Spleen (tissue), 11 donors: ENCODE measurements around the gene HJURP. TPM values are rescaled to one million over a fixed set of nuclear protein-coding genes. Genes with fewer than 3 reads are reported as not detected.
"Not testable (repeated sequence)": the region's sequence is repeated elsewhere in the genome, so short reads cannot be mapped to it uniquely, and the experiment has no call there.

Source experiments
- DNase-seq: peaks from one replicate; pipeline ENCODE4 v3.0.0-alpha.2; 2020
- H3K27ac ChIP-seq, 8 donors: fragments of 200-600 bp; sonication (generic) in 7 of 8; 1 replicate in 4 of 8; 2 replicates in 4 of 8; pipeline versions ENCODE4 v1.5.0 to v1.8.0; 2016 to 2021; ENCODE audit warnings: inconsistent platforms in 4 of 8, mild to moderate bottlenecking in 4 of 8, moderate library complexity in 1 of 8
- H3K27me3 ChIP-seq, 7 donors: fragments of 200-600 bp; sonication (generic) in 6 of 7; replicated peaks in 1 of 7; 1 replicate in 4 of 7; 2 replicates in 3 of 7; pipeline versions ENCODE4 v1.5.0 to v1.8.0; 2016 to 2021; ENCODE audit warnings: inconsistent platforms in 3 of 7, mild to moderate bottlenecking in 1 of 7
- H3K36me3 ChIP-seq, 6 donors: fragments of 200-600 bp; sonication (generic) in 5 of 6; 1 replicate in 4 of 6; 2 replicates in 2 of 6; pipeline versions ENCODE4 v1.5.0 to v1.8.0; 2016 to 2021; ENCODE audit warnings: inconsistent platforms in 2 of 6
- H3K4me1 ChIP-seq, 6 donors: fragments of 200-600 bp; sonication (generic) in 5 of 6; 1 replicate in 3 of 6; 2 replicates in 3 of 6; pipeline versions ENCODE4 v1.5.0 to v1.8.0; 2016 to 2021; ENCODE audit warnings: inconsistent platforms in 3 of 6
- H3K4me3 ChIP-seq, 8 donors: fragments of 200-600 bp; sonication (generic) in 7 of 8; 1 replicate in 4 of 8; 2 replicates in 4 of 8; pipeline versions ENCODE4 v1.5.0 to v1.8.0; 2016 to 2021; ENCODE audit warnings: inconsistent platforms in 4 of 8, mild to moderate bottlenecking in 4 of 8, moderate library complexity in 2 of 8
- H3K9me3 ChIP-seq, 8 donors: fragments of 200-600 bp; sonication (generic) in 7 of 8; 1 replicate in 4 of 8; 2 replicates in 4 of 8; pipeline versions ENCODE4 v1.5.0 to v1.8.0; 2016 to 2021; ENCODE audit warnings: inconsistent platforms in 4 of 8
- CTCF ChIP-seq, 11 experiments: fragments of 200-600 bp in 7 of 11; fragments of 450-650 bp in 4 of 11; sonication (generic) in 4 of 11; IDR thresholded peaks in 8 of 11; conservative IDR thresholded peaks in 3 of 11; 1 replicate in 7 of 11; 2 replicates in 4 of 11; pipeline versions ENCODE4 v1.4.0 to v1.8.0; 2016 to 2021; ENCODE audit warnings: antibody characterized with exemption in 11 of 11, inconsistent platforms in 4 of 11, mild to moderate bottlenecking in 1 of 11
- POLR2A ChIP-seq, 3 donors: fragments of 450-650 bp; IDR thresholded peaks; one replicate each; pipeline ENCODE4 v1.5.1; 2017; ENCODE audit warnings: antibody characterized with exemption in 3 of 3, mild to moderate bottlenecking in 1 of 3
- POLR2AphosphoS5 ChIP-seq, 3 donors: sonication (generic); formaldehyde crosslinking; IDR thresholded peaks; one replicate each; pipeline ENCODE4 v1.5.1; 2017; ENCODE audit warnings: antibody characterized with exemption in 3 of 3
- WGBS, 5 donors: extraction: QIAGEN DNeasy Blood & Tissue Kit in 3 of 5; methylation state at CpG; one replicate each; pipeline versions ENCODE4 v1.1.5 to v1.1.7; 2013 to 2018; 5-methylcytosine and 5-hydroxymethylcytosine counted together
- intact Hi-C: fragments of 100-400 bp; cut with DNase I; formaldehyde crosslinking; loops from one replicate; pipeline ENCODE4 v1.15.0; 2023; ENCODE audit warnings: low total_unique reads
- polyA plus RNA-seq, 3 donors: library from polyadenylated mRNA; stranded (reverse); fragments of 200-250 nt; gene quantifications; one replicate each; pipeline ENCODE4 v1.2.1, GENCODE V29; 2013
- total RNA-seq, 7 donors: library from RNA; depleted of rRNA in 3 of 7; stranded (reverse); fragments of >200 nt in 3 of 7; fragmentation: NEBNext Ultra II Directional in 4 of 7; extraction: Animal tissue kit (Norgen Biotek cat#: 25700) in 4 of 7; gene quantifications; one replicate each; pipeline versions ENCODE4 v1.1.0 to v1.2.1, GENCODE V29; 2016 to 2021
- donor health status: healthy with polysubstance abuse.
- donor health status: DM: no; HTN: no; CAD: no; lungs with moderate emphysema.
- donor health status: DM: no; HTN: no; CAD: no.
- donor health status: Bipolar disorder and iron deficiency.
- donor health status: healthy.
- donor health status: DM: no; HTN: no; CAD: no.
- donor health status: DM: yes; HTN: yes; CAD: no.

HJURP gene
- total and polyA plus RNA-seq, 10 donors = 1.4 to 7.4 (median 5.2) TPM

GRCh38 chr2:233892793-233893192 lies 38.5 kb upstream of the HJURP start:
- H3K4me3 ChIP-seq = no peak overlapping the region
- no peaks in the 10 kb centered on the region for H3K9me3 ChIP-seq
- DNase-seq = no peak
- peaks cover 0 to 53% (median 4%) of the 10 kb centered on the region in 7 donors for H3K27me3 ChIP-seq
- TF ChIP-seq POLR2A (IDR thresholded peaks at IDR 0.05) (no peak), POLR2AphosphoS5 (IDR thresholded peaks at IDR 0.05) (no peak), CTCF (IDR thresholded peaks at IDR 0.05 in 8 of 11, conservative IDR thresholded peaks at IDR 0.05 in 3 of 11) (no peak)
- H3K36me3 ChIP-seq = no peaks in the 10 kb centered on the region
- intact Hi-C loops = no loop called here
- H3K4me1 ChIP-seq = no peaks in the 10 kb centered on the region
- WGBS, 5 donors = 81 to 96% (median 89%) methylated on average over 2 of the region's 2 CpGs
- no peak overlapping the region for H3K27ac ChIP-seq

GRCh38 chr2:233882353-233882752 lies 28.0 kb upstream of the HJURP start:
- Histone ChIP-seq H3K4me3 (no peak overlapping the region), H3K27ac (no peak overlapping the region), H3K9me3 (peaks cover 0 to 45% (median 35%) of the 10 kb centered on the region in 8 donors), H3K36me3 (no peaks in the 10 kb centered on the region), H3K27me3 (peaks cover 0 to 55% (median 3%) of the 10 kb centered on the region in 7 donors), H3K4me1 (no peaks in the 10 kb centered on the region)
- intact Hi-C loops = no loop called here
- TF ChIP-seq CTCF (IDR thresholded peaks at IDR 0.05 in 8 of 11, conservative IDR thresholded peaks at IDR 0.05 in 3 of 11) = no peak
- no peak for TF ChIP-seq POLR2AphosphoS5 (IDR thresholded peaks at IDR 0.05)
- TF ChIP-seq POLR2A (IDR thresholded peaks at IDR 0.05) = no peak
- no peak for DNase-seq

- H3K4me3 ChIP-seq, intact Hi-C loops, DNase-seq, H3K27ac ChIP-seq, H3K36me3 ChIP-seq: not testable (repeated sequence)
- Histone ChIP-seq H3K4me1 (peaks cover 0 to 14% (median 1%) of the 10 kb centered on the region in 6 donors), H3K27me3 (peaks cover 0 to 46% (median 0%) of the 10 kb centered on the region in 7 donors), H3K9me3 (peaks cover 0 to 36% (median 11%) of the 10 kb centered on the region in 8 donors)
- 10 to 20% (median 15%) methylated on average over 2 of the region's 2 CpGs for WGBS, 5 donors
Observed at GRCh38 chr2:233872125-233872524, 17.8 kb upstream of the HJURP start.

GRCh38 chr2:233871432-233871831 lies 17.1 kb upstream of the HJURP start:
- intact Hi-C loops = no loop called here
- H3K27me3 ChIP-seq = peaks cover 0 to 46% (median 0%) of the 10 kb centered on the region in 7 donors
- TF ChIP-seq CTCF (IDR thresholded peaks at IDR 0.05 in 8 of 11, conservative IDR thresholded peaks at IDR 0.05 in 3 of 11) = no peak
- no peak for TF ChIP-seq POLR2A (IDR thresholded peaks at IDR 0.05)
- no peak for TF ChIP-seq POLR2AphosphoS5 (IDR thresholded peaks at IDR 0.05)
- no peak overlapping the region for H3K27ac ChIP-seq
- H3K4me3 ChIP-seq = no peak overlapping the region
- H3K9me3 ChIP-seq = peaks cover 0 to 38% (median 17%) of the 10 kb centered on the region in 8 donors
- H3K36me3 ChIP-seq = peaks cover 0 to 2% (median 0%) of the 10 kb centered on the region in 6 donors
- DNase-seq = no peak
- peaks cover 0 to 14% (median 1%) of the 10 kb centered on the region in 6 donors for H3K4me1 ChIP-seq
- WGBS, 5 donors = 49 to 65% (median 54%) methylated on average over 4 of the region's 4 CpGs
